GM20000 (cell line): ENCODE measurements around the gene ADGRB3.

Experiments used
- DNase-seq: peaks from one replicate; pipeline ENCODE4 v3.0.0; 2012; ENCODE audit warnings: low spot score
- CTCF ChIP-seq: IDR thresholded peaks from 2 replicates; pipeline ENCODE4 v1.5.1; 2012; ENCODE audit warnings: mild to moderate bottlenecking, control low read depth; ENCODE audit errors: extremely low read depth, missing control alignments

The ADGRB3 gene

GRCh38 chr6:68701159-68701558, 66.1 kb downstream of the ADGRB3 start:
- no peak for TF ChIP-seq CTCF
- DNase-seq, result no peak

- no peak for TF ChIP-seq CTCF
- no peak for DNase-seq
These were observed 69.4 kb downstream of the ADGRB3 start for GRCh38 chr6:68704485-68704884.

GRCh38 chr6:68709091-68709490, 74.0 kb downstream of the ADGRB3 start:
- DNase-seq, result no peak
- no peak for TF ChIP-seq CTCF

GRCh38 chr6:68709882-68710281, 74.8 kb downstream of the ADGRB3 start:
- TF ChIP-seq CTCF, result no peak
- no peak for DNase-seq

- DNase-seq, result no peak
- TF ChIP-seq CTCF, result no peak
These were observed 75.4 kb downstream of the ADGRB3 start for GRCh38 chr6:68710496-68710895.

- TF ChIP-seq CTCF, result no peak
These were observed 75.8 kb downstream of the ADGRB3 start for GRCh38 chr6:68710916-68711315.

GRCh38 chr6:68711386-68712000, 76.4 kb downstream of the ADGRB3 start:
- TF ChIP-seq CTCF, result no peak
- no peak for DNase-seq

More at GRCh38 chr6:68710916-68711315, 75.8 kb downstream of the ADGRB3 start:
- DNase-seq, result no peak
